OCI-LY1 (cell line): Measurements from ENCODE around the gene TPSB2.
"Not testable (repeated sequence)": the region's sequence is repeated elsewhere in the genome, so short reads cannot be mapped to it uniquely, and the experiment has no call there.

Experiments
- H2AFZ ChIP-seq: fragments of 200-600 bp; sonication (generic), shearing (Covaris generic); 2 replicates; pipeline ENCODE4 v1.6.0; 2014; ENCODE audit warnings: antibody characterized with exemption, mild to moderate bottlenecking, low read length
- H3F3A ChIP-seq: fragments of 200-600 bp; sonication (generic), shearing (Covaris generic); 2 replicates; pipeline ENCODE4 v1.6.0; 2014; ENCODE audit warnings: mild to moderate bottlenecking, antibody characterized with exemption, low read length, moderate library complexity; ENCODE audit not compliant: insufficient read depth
- H3K27ac ChIP-seq: fragments of 200-600 bp; sonication (generic); 2 replicates; pipeline ENCODE4 v1.5.1; 2014; ENCODE audit warnings: low read length, mixed run types, mild to moderate bottlenecking, low read depth; ENCODE audit not compliant: poor library complexity, severe bottlenecking
- H3K27me3 ChIP-seq: fragments of 200-600 bp; sonication (generic); 2 replicates; pipeline ENCODE4 v1.6.0; 2014; ENCODE audit warnings: antibody characterized with exemption, mild to moderate bottlenecking, low read length, moderate library complexity; ENCODE audit not compliant: insufficient read depth
- H3K36me3 ChIP-seq: fragments of 200-600 bp; sonication (generic); 2 replicates; pipeline ENCODE4 v1.6.1; 2014; ENCODE audit warnings: mild to moderate bottlenecking, antibody characterized with exemption, low read length, moderate library complexity, mixed read lengths; ENCODE audit not compliant: insufficient read depth
- H3K4me1 ChIP-seq: fragments of 200-600 bp; sonication (generic); 2 replicates; pipeline ENCODE4 v1.5.1; 2014; ENCODE audit warnings: mild to moderate bottlenecking, low read length, moderate library complexity; ENCODE audit not compliant: insufficient read depth, severe bottlenecking
- H3K4me2 ChIP-seq: fragments of 200-600 bp; sonication (generic), shearing (Covaris generic); 2 replicates; pipeline ENCODE4 v1.6.1; 2014; ENCODE audit warnings: low read length
- H3K4me3 ChIP-seq: fragments of 200-600 bp; sonication (generic); 2 replicates; pipeline ENCODE4 v1.5.1; 2014; ENCODE audit warnings: low read length, low read depth, mild to moderate bottlenecking, mixed read lengths; ENCODE audit not compliant: poor library complexity, severe bottlenecking
- H3K79me2 ChIP-seq: fragments of 200-600 bp; shearing (Covaris generic); 2 replicates; pipeline ENCODE4 v1.6.1; 2016; ENCODE audit warnings: mixed run types, low read length, mixed read lengths; ENCODE audit not compliant: insufficient read depth
- H3K9ac ChIP-seq: fragments of 200-600 bp; sonication (generic), shearing (Covaris generic); 2 replicates; pipeline ENCODE4 v1.6.1; 2014; ENCODE audit warnings: mild to moderate bottlenecking, low read length, mixed read lengths
- H3K9me2 ChIP-seq: fragments of 200-600 bp; sonication (generic), shearing (Covaris generic); 2 replicates; pipeline ENCODE4 v1.6.1; 2014; ENCODE audit warnings: low read depth, mild to moderate bottlenecking, low read length, mixed read lengths
- H3K9me3 ChIP-seq: fragments of 200-600 bp; shearing (Covaris generic); 2 replicates; pipeline ENCODE4 v1.6.1; 2014; ENCODE audit warnings: low read length, mixed read lengths
- H4K20me1 ChIP-seq: fragments of 200-600 bp; sonication (generic), shearing (Covaris generic); 2 replicates; pipeline ENCODE4 v1.6.0; 2016; ENCODE audit warnings: mild to moderate bottlenecking, low read length; ENCODE audit not compliant: insufficient read depth
- EZH2 ChIP-seq: fragments of 200-600 bp; sonication (generic), shearing (Covaris generic); IDR thresholded peaks from 2 replicates; pipeline ENCODE4 v1.8.0; 2017; ENCODE audit warnings: borderline replicate concordance, mixed run types, mild to moderate bottlenecking, antibody characterized with exemption, low read length, moderate library complexity, mixed read lengths
- TF ChIP-seq, protein P1 (sequence below): fragments of 200-600 bp; sonication (generic), shearing (Covaris generic); IDR thresholded peaks from 2 replicates; pipeline ENCODE4 v1.5.1; 2017; ENCODE audit warnings: mild to moderate bottlenecking, antibody characterized with exemption, low read length, moderate library complexity, mixed read lengths

Gene TPSB2

GRCh38 chr16:1188432-1189189 lies 41.4 kb downstream of the TPSB2 start:
- no peaks in the 10 kb centered on the region for H3K36me3 ChIP-seq
- no peaks in the 10 kb centered on the region for H4K20me1 ChIP-seq
- H3K27ac ChIP-seq: no peak overlapping the region
- H3K79me2 ChIP-seq: no peaks in the 10 kb centered on the region
- no peak for TF ChIP-seq EZH2
- TF ChIP-seq, protein P1, sequence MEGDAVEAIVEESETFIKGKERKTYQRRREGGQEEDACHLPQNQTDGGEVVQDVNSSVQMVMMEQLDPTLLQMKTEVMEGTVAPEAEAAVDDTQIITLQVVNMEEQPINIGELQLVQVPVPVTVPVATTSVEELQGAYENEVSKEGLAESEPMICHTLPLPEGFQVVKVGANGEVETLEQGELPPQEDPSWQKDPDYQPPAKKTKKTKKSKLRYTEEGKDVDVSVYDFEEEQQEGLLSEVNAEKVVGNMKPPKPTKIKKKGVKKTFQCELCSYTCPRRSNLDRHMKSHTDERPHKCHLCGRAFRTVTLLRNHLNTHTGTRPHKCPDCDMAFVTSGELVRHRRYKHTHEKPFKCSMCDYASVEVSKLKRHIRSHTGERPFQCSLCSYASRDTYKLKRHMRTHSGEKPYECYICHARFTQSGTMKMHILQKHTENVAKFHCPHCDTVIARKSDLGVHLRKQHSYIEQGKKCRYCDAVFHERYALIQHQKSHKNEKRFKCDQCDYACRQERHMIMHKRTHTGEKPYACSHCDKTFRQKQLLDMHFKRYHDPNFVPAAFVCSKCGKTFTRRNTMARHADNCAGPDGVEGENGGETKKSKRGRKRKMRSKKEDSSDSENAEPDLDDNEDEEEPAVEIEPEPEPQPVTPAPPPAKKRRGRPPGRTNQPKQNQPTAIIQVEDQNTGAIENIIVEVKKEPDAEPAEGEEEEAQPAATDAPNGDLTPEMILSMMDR: no peak
- no peak overlapping the region for H3K4me3 ChIP-seq
- no peak overlapping the region for H3K9ac ChIP-seq
- H2AFZ ChIP-seq: no peak overlapping the region
- no peaks in the 10 kb centered on the region for H3K27me3 ChIP-seq
- H3K9me2 ChIP-seq: no peaks in the 10 kb centered on the region
- no peak overlapping the region for H3K4me2 ChIP-seq
- H3F3A ChIP-seq: no peaks in the 10 kb centered on the region
- no peaks in the 10 kb centered on the region for H3K9me3 ChIP-seq
- H3K4me1 ChIP-seq: no peaks in the 10 kb centered on the region

GRCh38 chr16:1185460-1186207 lies 44.4 kb downstream of the TPSB2 start:
- H3F3A ChIP-seq, H2AFZ ChIP-seq, H4K20me1 ChIP-seq, H3K9me2 ChIP-seq, H3K4me3 ChIP-seq, H3K4me1 ChIP-seq, H3K27me3 ChIP-seq, H3K27ac ChIP-seq, H3K4me2 ChIP-seq, H3K9ac ChIP-seq, H3K36me3 ChIP-seq, H3K79me2 ChIP-seq, H3K9me3 ChIP-seq: not testable (repeated sequence)

DNA sequence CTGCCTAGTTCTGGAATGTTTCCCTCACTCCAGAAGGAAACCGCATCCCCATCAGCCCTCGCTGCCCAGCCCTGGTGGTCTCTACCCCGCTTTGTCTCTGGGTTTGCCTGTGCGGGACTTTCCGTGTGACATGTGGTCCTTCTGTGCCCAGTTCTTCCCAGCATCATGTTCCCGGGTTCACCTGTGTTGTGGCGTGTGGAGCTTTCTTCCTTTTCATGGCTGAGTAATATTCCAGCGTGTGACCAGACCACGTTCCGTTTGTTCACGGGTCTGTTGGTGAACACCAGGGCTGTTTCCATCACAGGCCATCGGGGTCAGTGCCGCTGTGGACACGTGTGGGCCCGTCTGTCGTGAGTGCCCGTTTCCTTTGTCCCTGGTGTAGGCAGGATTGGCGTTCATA lies 45.0 kb downstream of the TPSB2 start:
- no peaks in the 10 kb centered on the region for H3K4me1 ChIP-seq
- H3K4me3 ChIP-seq: no peak overlapping the region
- no peaks in the 10 kb centered on the region for H3K27me3 ChIP-seq
- no peak for TF ChIP-seq EZH2
- TF ChIP-seq, protein P1: no peak
- H3K9ac ChIP-seq: no peak overlapping the region
- H3F3A ChIP-seq: no peaks in the 10 kb centered on the region
- H3K9me3 ChIP-seq: no peaks in the 10 kb centered on the region
- H3K36me3 ChIP-seq: no peaks in the 10 kb centered on the region
- no peak overlapping the region for H3K27ac ChIP-seq
- H4K20me1 ChIP-seq: no peaks in the 10 kb centered on the region
- no peak overlapping the region for H3K4me2 ChIP-seq
- no peaks in the 10 kb centered on the region for H3K9me2 ChIP-seq
- H2AFZ ChIP-seq: no peak overlapping the region
- no peaks in the 10 kb centered on the region for H3K79me2 ChIP-seq
